Stimulated activated CD8-positive, alpha-beta memory T cell treated with anti-CD3 and anti-CD28 coated beads, Interleukin-4, amount 100 ng/mL, for 4 hours (primary cell): ENCODE measurements around the gene OCEL1.

ENCODE experiments used
- DNase-seq, 2 donors: peaks; one replicate each; pipeline ENCODE4 v3.0.0-alpha.2; 2020; ENCODE audit warnings: low read depth in 2 of 2, low spot score in 1 of 2

Gene OCEL1

GRCh38 chr19:17237747-17238706 is 12.0 kb downstream of the OCEL1 start:
- DNase-seq: no peak

GRCh38 chr19:17240062-17240752 is 14.2 kb downstream of the OCEL1 start:
- no peak for DNase-seq

GRCh38 chr19:17240826-17241399 is 14.9 kb downstream of the OCEL1 start:
- no peak for DNase-seq

- no peak for DNase-seq
Measured at GRCh38 chr19:17242431-17243208, 16.6 kb downstream of the OCEL1 start.

- no peak for DNase-seq
Measured at GRCh38 chr19:17243211-17243829, 17.3 kb downstream of the OCEL1 start.

- DNase-seq: no peak
Measured at GRCh38 chr19:17243830-17244617, 18.0 kb downstream of the OCEL1 start.

- DNase-seq: no peak
Measured at GRCh38 chr19:17244618-17245534, 18.9 kb downstream of the OCEL1 start.

- DNase-seq: no peak
Measured at GRCh38 chr19:17245535-17245984, 19.5 kb downstream of the OCEL1 start, which contains the start of gene NR2F6. TSS of gene NR2F6 (minus strand) at chr19:17245919. CDS start at chr19:17245220, 699 bp downstream.

GRCh38 chr19:17246681-17247425 is 20.8 kb downstream of the OCEL1 start:
- no peak for DNase-seq

- DNase-seq: no peak
Measured at GRCh38 chr19:17248011-17248776, 22.2 kb downstream of the OCEL1 start.

- DNase-seq: no peak
Measured at GRCh38 chr19:17249887-17250548, 24.0 kb downstream of the OCEL1 start.

GRCh38 chr19:17254636-17255035 is 28.6 kb downstream of the OCEL1 start:
- no peak for DNase-seq

- no peak for DNase-seq
Measured at GRCh38 chr19:17255150-17255621, 29.2 kb downstream of the OCEL1 start.

GRCh38 chr19:17256130-17256529 is 30.1 kb downstream of the OCEL1 start:
- DNase-seq: no peak

GRCh38 chr19:17259118-17259780 is 33.2 kb downstream of the OCEL1 start:
- no peak for DNase-seq

- DNase-seq: no peak
Measured at GRCh38 chr19:17259934-17260333, 33.9 kb downstream of the OCEL1 start.
